ENCODE data around the gene CDIP1.

CDIP1 gene

GRCh38 chr16:4537376-4538343 is 913 bp downstream of the CDIP1 start:
- peak; percentile 43 for DNase-seq

GRCh38 chr16:4536391-4537106 is 2.0 kb downstream of the CDIP1 start:
- no peak for DNase-seq

DNA sequence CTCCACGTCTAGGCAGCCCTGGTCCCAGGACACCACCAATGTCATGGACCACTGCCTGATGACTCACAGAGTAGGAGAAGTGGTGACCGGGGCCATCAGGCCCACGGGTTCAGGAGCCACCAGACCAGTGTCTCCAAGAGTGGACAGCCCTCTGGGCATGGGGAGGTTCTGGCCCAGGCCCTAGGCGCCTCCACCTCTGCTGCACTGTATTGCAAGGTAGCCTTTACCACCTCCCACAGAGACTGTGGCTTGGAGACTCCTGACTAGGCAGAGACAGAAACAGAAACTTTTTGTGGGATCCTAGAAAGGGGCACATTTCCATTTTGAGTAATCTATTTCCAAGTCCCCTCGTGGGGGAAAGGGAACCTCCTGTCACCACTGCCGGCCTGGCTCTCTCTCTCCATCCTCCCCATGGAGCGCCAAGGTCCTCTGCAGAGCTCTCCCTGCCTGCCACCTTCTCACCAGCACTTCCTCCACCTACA is 2.9 kb downstream of the CDIP1 start:
- no peak for DNase-seq

GRCh38 chr16:4534151-4534790 is 4.3 kb downstream of the CDIP1 start:
- DNase-seq: no peak

DNA sequence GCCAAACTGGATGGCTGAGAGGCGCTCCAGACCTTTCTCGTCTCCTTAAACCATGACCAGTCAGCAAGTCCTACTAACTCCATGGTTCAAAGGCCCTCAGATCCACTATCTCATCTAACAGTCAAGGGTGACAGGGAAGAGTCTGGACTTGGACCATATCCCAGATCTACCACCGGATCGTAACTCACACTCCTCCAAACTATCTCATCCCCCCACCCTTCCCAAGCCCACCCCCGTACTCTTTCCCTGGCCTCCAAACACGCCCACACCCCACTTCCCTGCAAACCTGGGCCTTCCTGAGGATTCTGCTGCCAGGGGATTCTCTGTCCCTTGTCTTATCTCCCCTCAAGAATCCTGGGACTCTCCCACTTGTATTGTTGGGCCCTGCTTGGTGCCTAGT is 5.1 kb downstream of the CDIP1 start:
- DNase-seq: no peak

DNA sequence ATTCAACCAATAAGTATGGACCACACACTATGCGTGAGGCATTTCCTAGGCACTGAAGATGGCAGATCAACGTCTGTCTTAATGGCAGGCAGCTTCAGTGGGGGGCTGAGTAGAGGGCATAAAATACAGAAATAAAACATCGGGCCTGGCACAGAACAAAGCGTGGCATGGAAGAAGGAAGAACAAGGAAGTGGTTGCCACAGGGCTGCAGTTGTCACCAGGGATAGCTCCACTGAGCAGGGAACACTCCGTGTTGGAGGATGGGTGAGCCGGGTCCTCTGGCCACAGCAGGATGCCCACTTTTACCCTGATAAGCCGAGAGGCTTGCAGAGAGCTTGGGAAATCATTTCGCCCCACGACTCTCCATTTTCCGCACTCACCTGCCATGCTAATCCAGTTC is 6.3 kb downstream of the CDIP1 start:
- DNase-seq: no peak

GRCh38 chr16:4531811-4532210 is 6.8 kb downstream of the CDIP1 start:
- no peak for DNase-seq

- DNase-seq: peak; percentile 54
Measured at GRCh38 chr16:4529085-4530060, 9.2 kb downstream of the CDIP1 start.

DNA sequence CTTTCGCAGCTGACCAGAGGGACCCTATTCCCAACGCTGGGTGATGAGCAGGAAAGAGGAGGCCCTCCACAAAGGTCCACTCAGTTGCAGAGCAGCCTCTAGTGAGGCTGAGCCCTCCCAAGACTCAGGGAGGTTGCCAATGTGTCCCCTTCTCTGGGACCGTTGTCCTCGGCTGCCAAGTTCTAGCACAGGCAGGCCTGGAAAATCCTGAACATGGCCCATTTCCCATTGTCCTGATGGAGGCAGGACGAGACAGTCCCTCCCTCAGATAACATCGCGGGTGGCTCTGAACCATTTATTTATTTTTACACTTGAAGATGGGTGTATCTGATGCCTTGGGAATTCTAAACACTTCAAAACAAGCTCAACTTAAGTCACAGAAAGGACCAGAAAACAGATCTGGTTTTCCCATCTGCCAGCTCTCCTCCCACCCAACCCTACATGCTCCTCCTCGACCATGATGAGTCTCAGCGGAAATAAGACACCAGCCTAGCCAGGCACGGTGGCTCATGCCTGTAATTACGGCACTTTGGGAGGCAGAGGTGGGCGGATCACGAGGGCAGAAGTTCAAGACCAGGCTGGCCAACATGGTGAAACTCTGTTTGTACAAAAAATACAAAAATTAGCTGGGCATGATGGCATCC is 12.8 kb downstream of the CDIP1 start:
- no peak for DNase-seq

DNA sequence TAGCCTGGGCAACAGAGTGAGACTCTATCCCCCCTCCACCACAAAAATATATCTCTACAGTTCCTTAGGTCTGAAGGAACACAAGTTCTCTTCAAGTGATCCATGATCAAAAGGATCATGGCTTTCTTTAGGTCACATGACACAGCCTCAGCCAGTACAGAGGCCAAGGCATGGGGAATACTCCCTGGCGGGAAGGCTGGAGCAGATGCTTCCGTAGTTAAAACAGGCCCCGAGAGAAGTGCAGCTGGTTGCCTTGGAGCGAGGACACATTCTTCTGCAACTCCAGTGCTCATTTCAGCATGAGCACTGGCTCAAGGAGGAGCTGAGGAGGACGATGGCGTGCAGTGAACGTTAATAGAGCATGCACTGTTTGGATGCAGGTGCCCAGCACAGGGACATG is 13.5 kb downstream of the CDIP1 start:
- DNase-seq: peak; percentile 68

GRCh38 chr16:4524571-4524970 is 14.0 kb downstream of the CDIP1 start:
- no peak for DNase-seq

- DNase-seq: no peak
Measured at GRCh38 chr16:4523686-4524085, 14.9 kb downstream of the CDIP1 start.

DNA sequence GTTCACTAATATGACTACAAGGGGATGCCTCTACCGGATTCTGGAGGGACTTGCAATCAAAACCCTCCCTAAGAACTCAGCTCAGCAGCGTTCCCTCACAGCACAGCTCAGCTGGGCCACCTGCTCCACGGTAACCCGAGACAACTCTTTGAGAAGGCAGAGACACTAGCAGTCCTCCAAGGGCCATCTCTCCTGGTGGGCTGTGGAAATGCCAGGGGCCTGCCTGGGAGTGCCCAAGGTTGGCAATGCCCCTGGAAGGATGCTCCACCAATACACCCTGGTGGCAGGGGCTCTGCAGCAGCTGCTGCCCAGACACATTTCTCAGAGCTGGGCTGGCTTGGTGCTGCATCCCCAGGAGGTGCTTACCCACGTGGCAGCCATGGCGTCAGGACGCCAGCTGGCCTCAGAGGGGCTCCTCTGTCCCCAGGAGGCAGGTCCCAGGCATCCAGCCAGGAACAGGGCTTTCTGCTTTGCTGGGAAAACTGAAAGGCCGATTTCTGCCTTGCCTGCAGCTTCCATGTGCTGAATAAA is 16.5 kb downstream of the CDIP1 start:
- DNase-seq: peak; percentile 76

GRCh38 chr16:4520913-4521312 is 17.7 kb downstream of the CDIP1 start:
- DNase-seq: no peak

DNA sequence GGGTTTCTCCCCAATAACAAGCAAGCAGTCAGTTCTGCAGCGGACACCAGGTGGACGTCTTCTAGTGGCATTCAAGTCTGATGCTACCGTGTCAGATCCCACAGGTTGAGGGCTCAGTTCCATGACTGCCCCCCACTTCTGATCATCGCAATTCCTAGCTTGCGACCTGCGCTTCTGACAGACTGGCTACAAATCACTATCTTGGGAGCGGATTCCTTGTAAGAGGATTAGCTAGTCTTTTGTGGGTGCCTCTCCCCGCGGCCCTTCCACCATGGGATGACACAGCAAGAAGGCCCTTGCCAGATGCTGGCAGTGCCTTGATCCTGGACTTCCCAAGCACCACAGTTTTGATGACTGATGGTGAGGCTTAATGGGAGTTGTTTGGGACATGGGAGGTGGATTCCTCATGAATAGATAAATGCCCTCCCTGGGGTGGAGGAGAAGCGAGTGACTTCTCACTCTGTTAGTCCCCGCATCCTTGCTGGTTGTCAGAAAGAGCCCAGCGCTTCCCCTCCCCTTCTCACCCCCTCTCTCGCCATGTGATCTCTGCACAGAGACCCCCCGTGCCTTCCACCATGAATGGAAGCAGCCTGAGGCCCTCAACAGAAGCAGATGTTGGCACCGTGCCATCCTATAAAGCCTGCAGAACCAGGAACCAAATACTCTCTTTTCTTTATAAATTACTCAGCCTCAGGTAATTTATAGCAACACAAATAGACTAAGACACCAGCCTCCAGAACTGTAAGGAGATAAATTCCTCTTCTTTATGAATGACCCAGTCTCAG is 19.1 kb downstream of the CDIP1 start:
- no peak for DNase-seq

GRCh38 chr16:4517812-4518680 is 20.5 kb downstream of the CDIP1 start:
- DNase-seq: no peak

DNA sequence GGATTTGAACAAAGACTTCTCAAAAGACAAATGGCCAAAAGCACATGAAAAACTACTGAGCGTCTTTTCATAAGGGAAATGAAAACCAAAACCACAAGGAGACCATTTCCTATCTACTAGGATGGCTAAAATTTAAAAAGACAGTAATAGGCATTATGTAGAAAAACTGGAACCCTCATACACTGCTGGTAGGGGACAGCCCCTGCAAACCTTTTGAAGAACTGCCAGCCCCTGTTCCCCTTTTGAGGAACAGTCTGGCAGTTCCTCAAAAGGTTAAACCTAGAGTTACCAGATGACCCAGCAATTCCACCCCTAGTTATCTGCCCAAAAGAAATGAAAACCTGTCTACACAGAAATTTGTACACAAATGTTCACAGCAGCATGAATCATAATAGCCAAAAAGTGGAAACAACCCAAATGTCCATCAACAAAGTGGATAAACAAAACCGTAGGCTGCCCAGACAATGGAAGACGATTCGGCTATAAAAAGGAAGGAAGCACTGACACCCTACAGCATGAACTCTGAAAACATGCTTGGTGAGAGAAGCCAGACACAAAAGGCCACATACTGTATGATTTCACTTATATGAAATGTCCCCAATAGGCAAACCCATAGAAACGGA is 22.9 kb downstream of the CDIP1 start:
- no peak for DNase-seq

GRCh38 chr16:4514606-4515005 is 24.0 kb downstream of the CDIP1 start:
- DNase-seq: no peak

- no peak for DNase-seq
Measured at GRCh38 chr16:4513881-4514280, 24.7 kb downstream of the CDIP1 start.

Measured in femur (tissue), 1 donor.